HG03196 (cell line): ENCODE measurements around the gene ALAS1.

ENCODE experiments used
- ATAC-seq: cut with Tn5 transposase; IDR thresholded peaks from one replicate; pipeline ENCODE4 v1.9.1; 2021; ENCODE audit not compliant: unreplicated experiment

The ALAS1 gene

DNA sequence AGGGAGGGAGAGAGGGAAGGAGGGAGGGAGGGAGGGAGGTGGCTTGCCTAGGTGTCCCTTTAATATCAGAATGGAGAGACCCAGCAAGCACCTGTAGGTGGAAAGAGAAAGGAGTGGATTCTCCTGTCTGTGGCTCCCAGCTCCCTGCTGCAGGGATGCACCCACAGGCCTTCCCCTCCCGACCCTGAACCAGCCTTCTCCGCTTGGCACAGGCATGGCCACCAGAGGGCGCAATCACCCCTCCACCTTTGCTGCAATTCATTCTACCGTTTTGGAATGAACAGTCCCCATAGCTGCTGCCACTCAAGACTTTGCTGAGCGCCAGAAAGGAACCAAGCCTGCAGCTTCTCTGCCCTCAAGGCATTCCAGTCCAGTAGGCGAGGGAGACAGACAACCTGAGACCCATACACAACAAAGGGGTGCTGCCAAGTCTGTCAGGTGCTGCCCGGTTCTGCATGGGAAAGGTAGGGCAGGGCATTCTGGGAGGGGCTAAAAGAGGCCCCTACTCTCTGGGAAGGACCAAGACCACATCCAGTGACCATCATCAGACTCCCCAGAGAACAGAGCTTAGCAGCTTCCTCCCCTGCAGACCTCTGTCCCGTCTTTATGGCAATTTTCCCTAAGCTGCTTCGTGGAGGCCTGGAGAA lies 22.5 kb downstream of the ALAS1 start:
- no peak for ATAC-seq

DNA sequence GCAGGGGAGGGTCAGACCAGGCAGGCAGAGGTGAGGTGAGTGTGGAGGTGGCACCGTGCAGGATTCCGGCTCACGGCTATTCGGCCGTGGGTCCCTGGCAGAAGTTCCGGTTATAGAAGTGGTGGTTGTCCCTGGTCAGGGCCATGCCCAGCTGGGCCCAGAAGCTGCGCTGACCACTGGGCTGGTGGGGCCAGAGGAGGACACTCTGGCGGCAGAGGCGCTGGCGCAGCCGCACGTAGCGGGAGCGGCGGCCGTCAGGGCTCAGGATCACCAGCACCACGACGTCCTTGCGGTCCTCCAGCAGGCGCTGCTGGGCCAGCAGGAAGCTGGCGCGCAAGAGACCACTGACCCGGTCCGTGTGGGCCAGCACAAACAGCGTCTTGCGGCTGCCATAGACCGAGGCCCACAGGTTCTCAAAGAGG lies 23.2 kb downstream of the ALAS1 start:
- ATAC-seq = no peak

GRCh38 chr3:52221563-52222318 lies 23.8 kb downstream of the ALAS1 start:
- no peak for ATAC-seq

- ATAC-seq = no peak
These were observed 24.6 kb downstream of the ALAS1 start for GRCh38 chr3:52222319-52223221.

DNA sequence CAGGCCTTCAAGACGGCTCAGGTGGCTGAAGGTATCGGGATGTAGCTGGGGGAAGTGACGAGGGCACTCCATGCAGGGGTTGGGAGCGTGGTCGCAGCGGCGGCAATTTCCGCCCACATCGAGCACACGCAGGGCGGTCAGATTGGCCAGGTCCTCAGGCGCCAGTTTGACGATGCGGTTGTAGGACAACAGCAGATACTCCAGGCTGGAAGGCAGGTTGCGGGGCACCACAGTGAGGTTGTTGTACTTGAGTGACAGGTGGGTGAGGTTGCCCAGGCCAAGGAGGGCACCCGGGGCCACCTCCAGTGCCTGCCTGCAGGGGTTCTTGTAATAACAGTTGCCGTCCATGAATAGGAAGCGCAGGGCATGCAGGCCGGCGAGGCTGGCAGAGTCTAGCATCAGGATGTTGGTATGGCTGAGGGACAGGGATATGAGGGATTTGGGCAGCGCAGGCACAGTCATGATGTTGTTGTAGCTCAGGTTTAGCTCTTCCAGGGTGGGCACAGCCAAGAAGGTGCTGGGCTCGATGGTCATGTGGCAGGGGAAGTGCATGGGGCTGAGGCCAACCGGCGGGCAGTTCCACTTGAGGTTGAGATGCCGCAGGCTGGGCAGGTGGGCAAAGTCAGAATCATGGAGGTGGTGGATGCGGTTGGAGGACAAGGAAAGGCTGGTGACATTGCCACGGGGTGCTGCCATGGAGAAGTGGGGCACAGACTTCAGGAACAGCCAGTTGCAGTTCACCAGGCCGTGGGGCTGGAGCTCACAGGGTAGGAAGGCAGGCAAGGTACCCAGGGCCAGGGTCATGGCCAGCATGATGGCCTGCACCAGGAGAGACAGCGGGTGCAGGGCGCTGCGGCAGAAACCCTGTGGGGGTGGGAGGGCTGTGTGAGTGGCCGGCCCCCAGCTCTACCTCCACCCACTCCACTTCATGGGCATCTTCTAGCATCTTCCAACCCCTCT lies 25.8 kb downstream of the ALAS1 start:
- no peak for ATAC-seq

GRCh38 chr3:52225452-52226228 lies 27.7 kb downstream of the ALAS1 start, which contains the start of gene TLR9:
Gene TLR9, minus strand, starts transcription at chr3:52225645. Its CDS starts 116 bp downstream, at chr3:52225529.
- peak; percentile 70 for ATAC-seq

DNA sequence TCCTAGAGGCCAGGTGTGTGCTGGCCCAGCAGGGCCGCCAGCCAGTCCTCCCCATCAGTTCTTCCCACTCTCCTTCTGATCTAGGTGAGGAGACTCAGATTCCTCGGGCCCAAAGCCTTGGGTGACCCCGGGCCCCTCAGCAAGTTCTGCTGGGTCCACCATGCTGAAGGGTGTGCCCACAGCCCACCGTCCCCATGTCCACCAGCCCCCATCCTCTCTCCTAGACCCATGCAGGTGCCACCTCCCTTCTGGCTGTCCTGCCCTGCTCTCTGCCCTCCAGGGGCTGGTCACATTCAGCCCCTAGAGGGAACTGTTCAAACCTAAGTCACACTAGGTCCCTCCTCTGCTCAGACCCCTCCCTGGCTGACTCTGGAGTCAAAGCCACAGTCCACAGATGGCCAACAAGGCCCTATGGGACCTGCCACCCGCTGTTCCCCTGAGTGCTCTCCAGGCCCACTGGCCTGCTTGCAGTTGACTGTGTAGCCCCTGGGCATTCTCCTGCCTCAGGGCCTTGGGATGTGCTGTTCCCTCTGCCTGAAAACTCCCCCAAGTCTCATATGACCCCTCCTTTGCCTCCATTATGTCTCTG lies 28.4 kb downstream of the ALAS1 start:
- ATAC-seq = no peak

- no peak for ATAC-seq
These were observed 29.2 kb downstream of the ALAS1 start for GRCh38 chr3:52227117-52227516.

DNA sequence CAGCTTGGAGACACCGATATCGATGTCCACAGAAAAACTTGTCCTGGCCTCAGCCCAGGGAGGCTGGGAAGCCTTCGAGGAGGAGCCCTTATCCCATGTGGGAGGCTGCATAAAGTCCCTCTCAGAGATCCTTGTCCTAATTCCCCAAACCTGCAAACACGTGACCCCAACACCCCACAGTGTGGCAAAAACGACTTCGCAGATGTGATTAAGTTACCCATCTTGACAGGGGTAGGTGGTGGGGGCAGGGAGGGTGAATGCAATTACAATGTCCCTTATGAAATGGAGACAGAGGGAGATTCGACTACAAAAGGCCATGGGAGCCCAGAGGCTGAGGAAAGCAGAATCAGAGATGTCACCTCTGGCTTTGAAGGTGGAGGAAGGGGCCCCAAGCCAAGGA lies 29.8 kb downstream of the ALAS1 start:
- ATAC-seq = no peak

GRCh38 chr3:52228266-52228665 lies 30.3 kb downstream of the ALAS1 start:
- ATAC-seq = no peak

DNA sequence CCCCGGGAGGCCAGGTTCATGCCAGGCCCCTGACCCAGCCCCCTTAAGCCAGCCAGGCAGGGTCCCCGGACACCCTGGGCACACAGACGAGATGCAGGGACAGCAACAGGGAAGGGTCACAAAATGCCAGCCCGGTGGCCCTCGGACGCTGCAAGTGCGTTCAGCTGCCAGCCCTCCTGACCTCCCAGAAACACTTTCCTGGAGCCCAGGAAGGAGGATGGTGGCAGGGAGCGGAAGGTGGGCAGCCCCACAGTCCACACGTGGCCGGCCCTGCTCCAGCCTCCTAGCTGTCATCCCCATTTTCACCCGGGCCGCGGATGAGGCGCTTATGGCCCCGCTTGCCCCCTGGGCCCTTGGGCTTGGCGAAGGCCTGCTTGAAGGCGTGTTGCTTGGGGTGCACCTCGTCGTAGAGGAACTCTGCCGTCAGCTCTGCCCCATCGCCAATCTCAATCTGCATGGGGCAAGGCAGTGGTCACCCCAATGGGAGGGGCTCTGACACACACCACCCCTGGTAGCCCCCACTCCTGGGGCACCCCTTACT lies 30.9 kb downstream of the ALAS1 start:
- no peak for ATAC-seq

DNA sequence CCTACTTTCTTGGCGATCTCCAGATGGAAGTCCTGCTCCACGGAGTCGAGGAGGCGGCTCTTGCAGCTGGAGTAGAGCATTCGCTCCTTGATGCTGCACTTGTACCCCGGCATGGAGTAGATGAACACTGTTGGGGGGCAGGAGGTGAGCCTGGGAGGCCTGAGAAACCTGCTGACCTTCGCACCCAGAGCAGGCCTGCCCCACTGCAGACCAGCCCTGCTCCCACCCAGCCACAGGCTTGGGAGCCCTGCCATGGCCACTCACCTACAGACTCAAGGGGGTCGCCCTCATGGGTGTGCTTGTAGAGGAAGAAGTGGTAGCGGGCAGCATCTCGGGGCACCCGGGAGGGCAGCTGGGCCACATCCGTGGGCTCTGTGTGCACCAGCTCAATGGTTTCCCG lies 31.7 kb downstream of the ALAS1 start:
- no peak for ATAC-seq

- no peak for ATAC-seq
These were observed 32.5 kb downstream of the ALAS1 start for GRCh38 chr3:52230461-52230860.

DNA sequence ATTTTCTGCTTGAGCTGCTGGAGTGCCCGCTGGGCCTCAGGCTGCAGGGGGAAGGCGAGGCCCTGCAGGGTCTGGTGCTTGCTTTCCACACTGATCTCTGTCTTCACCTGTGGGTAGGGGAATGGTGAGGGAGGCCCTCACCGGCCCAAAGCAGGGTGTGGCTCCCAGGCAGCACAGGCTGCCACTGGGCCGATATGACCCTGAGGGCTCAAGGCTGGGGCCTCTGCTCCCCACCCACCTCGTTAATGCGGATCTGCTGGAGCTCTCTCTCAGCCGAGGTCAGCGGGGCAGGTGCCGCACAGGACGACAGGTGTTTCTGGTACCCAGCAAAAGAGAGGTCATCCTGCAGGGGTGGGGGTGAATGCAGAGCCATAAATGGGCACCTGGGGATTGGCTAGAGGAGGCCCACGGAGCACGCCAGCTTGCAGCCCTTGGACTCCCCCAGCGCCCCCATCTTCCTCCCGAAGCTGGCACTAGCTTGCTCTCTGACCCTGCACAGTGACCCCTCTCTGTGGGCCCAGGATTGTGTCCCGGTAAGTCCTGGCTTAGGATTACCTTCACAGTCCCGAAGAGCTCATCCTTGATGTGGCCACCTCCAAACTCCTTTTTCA lies 33.0 kb downstream of the ALAS1 start:
- no peak for ATAC-seq

- no peak for ATAC-seq
These were observed 33.7 kb downstream of the ALAS1 start for GRCh38 chr3:52231502-52232278.

DNA sequence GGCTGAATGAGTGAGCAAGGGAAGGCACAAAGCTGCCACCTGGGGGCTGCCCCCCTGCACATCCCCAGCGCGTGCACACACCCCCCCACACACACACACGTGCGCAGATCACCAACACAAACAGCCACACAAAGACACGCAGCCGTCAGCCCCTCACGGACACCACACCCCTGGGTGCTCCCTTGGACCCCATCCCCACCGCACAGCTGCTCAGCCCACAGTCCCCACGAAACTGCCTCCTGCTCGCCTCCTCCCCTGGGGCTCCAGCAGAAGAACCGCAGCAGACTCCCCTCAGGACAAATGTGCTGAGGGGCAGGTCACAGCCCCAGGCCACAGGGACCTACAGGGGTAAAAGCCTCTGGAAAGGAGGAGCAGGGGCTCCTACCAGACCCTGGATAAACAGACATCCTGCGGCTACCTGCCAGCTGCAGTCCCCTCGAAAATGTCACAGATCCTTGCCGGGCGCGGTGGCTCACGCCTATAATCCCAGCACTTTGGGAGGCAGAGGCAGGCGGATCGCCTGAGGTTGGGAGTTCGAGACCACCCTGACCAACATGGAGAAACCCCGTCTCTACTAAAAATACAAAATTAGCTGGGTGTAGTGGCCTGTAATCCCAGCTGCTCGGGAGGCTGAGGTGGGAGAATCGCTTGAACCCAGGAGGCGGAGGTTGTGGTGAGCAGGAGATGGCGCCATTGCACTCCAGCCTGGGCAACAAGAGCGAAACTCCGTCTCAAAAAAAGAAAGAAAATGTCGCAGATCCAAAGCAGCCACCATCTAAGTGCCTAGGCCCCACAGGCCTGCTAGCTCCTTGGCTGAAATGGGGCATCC lies 34.5 kb downstream of the ALAS1 start:
- ATAC-seq = no peak

DNA sequence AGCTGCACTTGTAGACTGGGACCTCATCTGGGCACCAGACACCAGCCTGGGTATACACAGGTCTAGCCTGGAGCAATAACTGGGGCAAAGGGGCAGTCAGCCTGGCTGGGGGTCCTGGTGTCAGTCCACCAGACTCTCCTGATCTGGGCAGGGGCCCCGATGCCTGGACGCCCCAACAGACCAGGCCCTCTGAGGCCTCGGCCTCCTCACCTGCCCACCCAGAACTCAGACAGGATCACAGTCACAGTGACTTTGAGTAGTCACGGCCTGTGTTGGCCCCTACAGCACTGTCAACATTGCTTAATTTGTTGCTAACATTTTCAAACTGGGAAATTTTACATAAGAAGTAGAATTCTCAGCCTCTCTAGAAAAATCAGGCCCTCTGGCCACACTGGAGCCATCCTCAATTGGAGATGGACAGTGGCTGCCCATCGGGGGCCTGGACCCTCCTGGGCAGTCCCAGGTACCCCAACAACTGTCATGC lies 35.2 kb downstream of the ALAS1 start:
- no peak for ATAC-seq
